HEK293T (cell line): ENCODE data around the gene VSIR.

ENCODE experiments used
- BHLHE40 ChIP-seq: fragments of 450-650 bp; IDR thresholded peaks from 2 replicates; pipeline ENCODE4 v1.6.1; 2016; ENCODE audit warnings: mild to moderate bottlenecking, moderate library complexity, borderline replicate concordance
- ELF4 ChIP-seq: fragments of 450-650 bp; IDR thresholded peaks from 2 replicates; pipeline ENCODE4 v1.6.1; 2017; ENCODE audit warnings: antibody characterized with exemption
- NFRKB ChIP-seq: fragments of 450-650 bp; IDR thresholded peaks from 2 replicates; pipeline ENCODE4 v1.6.1; 2016; ENCODE audit warnings: mild to moderate bottlenecking, moderate library complexity
- SP1 ChIP-seq: fragments of 450-650 bp; IDR thresholded peaks from 2 replicates; pipeline ENCODE4 v1.6.1; 2017

DNA sequence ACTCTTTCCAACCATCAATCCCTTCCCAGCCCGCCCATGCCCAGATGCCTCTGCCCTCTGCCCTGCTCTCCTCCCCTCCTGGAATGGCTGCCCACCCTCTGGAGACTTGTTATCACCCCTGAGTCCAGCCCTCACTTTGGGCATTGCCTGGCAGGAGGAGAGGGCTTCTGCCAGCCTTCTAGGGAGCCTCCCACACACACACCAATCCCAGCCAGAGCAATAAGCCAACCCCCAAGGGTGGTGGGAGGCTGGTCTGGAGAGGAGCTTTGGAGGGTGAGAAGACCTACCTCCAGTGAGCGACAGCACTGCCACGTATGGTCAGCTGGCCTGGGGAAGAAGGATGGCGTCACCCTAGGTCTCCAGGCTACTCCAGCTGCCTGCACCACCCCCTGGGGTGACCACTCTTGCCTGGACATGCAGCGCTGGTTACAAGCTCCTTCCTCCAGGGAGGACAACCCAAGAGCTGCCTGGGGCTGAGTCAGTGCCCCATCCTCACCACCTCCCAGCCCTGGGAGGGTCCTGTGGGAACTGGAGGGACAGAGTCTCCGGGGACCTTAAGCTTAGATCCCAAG is 62.2 kb downstream of the VSIR start:
- no peak for TF ChIP-seq BHLHE40
- no peak for TF ChIP-seq SP1
- no peak for TF ChIP-seq NFRKB
- no peak for TF ChIP-seq ELF4
